Activated CD8-positive, alpha-beta T cell treated with anti-CD3 and anti-CD28 coated beads for 36 hours (primary cell): ENCODE results near the gene CAT. TPM values are rescaled to one million over a fixed set of nuclear protein-coding genes. Genes with fewer than 3 reads are reported as not detected.

Experiments used
- ATAC-seq: fragments of 200-7000 bp; cut with Tn5 transposase; one replicate; pipeline ENCODE4 v1.10.0; 2021; ENCODE audit warnings: mild to moderate bottlenecking, moderate library complexity
- CTCF ChIA-PET: fragments of 350-600 bp; sonication (Branson Sonifier 250); formaldehyde crosslinking; loops from one replicate; lab custom pipeline; 2021; ENCODE audit warnings: antibody characterized with exemption; lab: Charles Lee
- POLR2A ChIA-PET: fragments of 350-600 bp; sonication (Branson Sonifier 250); formaldehyde crosslinking; loops from one replicate; lab custom pipeline; 2021; ENCODE audit warnings: antibody characterized with exemption; lab: Charles Lee
- DNase-seq: peaks from one replicate; pipeline ENCODE4 v3.0.0-alpha.2; 2020
- H3K27ac Mint-ChIP-seq: one replicate; pipeline ENCODE4 v1.8.0; 2021; ENCODE audit warnings: mild to moderate bottlenecking, mixed read lengths
- H3K27me3 Mint-ChIP-seq: one replicate; pipeline ENCODE4 v1.8.0; 2021; ENCODE audit warnings: mixed read lengths
- H3K36me3 Mint-ChIP-seq: one replicate; pipeline ENCODE4 v1.8.0; 2021; ENCODE audit warnings: low read depth, mixed read lengths
- H3K4me1 Mint-ChIP-seq: one replicate; pipeline ENCODE4 v1.8.0; 2021; ENCODE audit warnings: low read depth, mixed read lengths
- H3K4me3 Mint-ChIP-seq: one replicate; pipeline ENCODE4 v1.8.0; 2021; ENCODE audit warnings: mild to moderate bottlenecking, moderate library complexity, mixed read lengths
- H3K9me3 Mint-ChIP-seq: one replicate; pipeline ENCODE4 v1.8.0; 2021; ENCODE audit warnings: mixed read lengths
- CTCF ChIP-seq: fragments of 200-600 bp; IDR thresholded peaks from one replicate; pipeline ENCODE4 v1.8.0; 2022; ENCODE audit warnings: antibody characterized with exemption, mild to moderate bottlenecking
- intact Hi-C: fragments of 100-400 bp; cut with micrococcal nuclease; formaldehyde crosslinking; loops from one replicate; pipeline ENCODE4 v1.10.0; 2022
- total RNA-seq, 2 experiments: library from RNA; stranded (reverse); gene quantifications; one replicate each; pipeline ENCODE4 v1.2.3, GENCODE V29; 2021

CAT gene
- total RNA-seq, 2 experiments from 2014 or later = 23.9 to 24.8 TPM

- intact Hi-C loops = no loop called here
- peak overlapping the region; percentile 87 for H3K4me3 Mint-ChIP-seq
- no peak for ATAC-seq
Measured at GRCh38 chr11:34437224-34438125, 1.3 kb upstream of the CAT start.

GRCh38 chr11:34439610-34440198 lies 970 bp downstream of the CAT start:
- TF ChIP-seq CTCF = no peak
- POLR2A ChIA-PET = interaction anchor here (1.2 kb wide), 1 partner anchor 37 kb away, joined by 4 read pairs; no protein-coding TSS in a partner anchor
- DNase-seq (no peak), ATAC-seq (no peak)
- Mint-ChIP-seq H3K4me3 (peak overlapping the region; percentile 87), H3K27ac (peak overlapping the region; percentile 92), H3K36me3 (peaks cover 2% of the 10 kb centered on the region), H3K4me1 (peaks cover 26% of the 10 kb centered on the region), H3K27me3 (no peaks in the 10 kb centered on the region), H3K9me3 (no peaks in the 10 kb centered on the region)
- CTCF ChIA-PET = interaction anchor here (0.6 to 1.4 kb wide), 2 partner anchors 29 to 72 kb away, joined by 4 to 6 read pairs; no protein-coding TSS in a partner anchor
- intact Hi-C loops = no loop called here

More at GRCh38 chr11:34437224-34438125, 1.3 kb upstream of the CAT start:
- CTCF ChIA-PET = interaction anchor here (0.9 to 2.1 kb wide), 6 partner anchors 9 to 441 kb away, joined by 3 to 10 read pairs (median 4); partner anchors contain the start of gene ABTB2
- no peak for TF ChIP-seq CTCF
- Mint-ChIP-seq H3K36me3 (peaks cover 2% of the 10 kb centered on the region), H3K4me1 (peaks cover 12% of the 10 kb centered on the region), H3K27ac (no peak overlapping the region), H3K27me3 (no peaks in the 10 kb centered on the region), H3K9me3 (no peaks in the 10 kb centered on the region)
- POLR2A ChIA-PET = interaction anchor here (0.8 to 1.5 kb wide), 2 partner anchors 11 to 702 kb away, joined by 3 to 4 read pairs; partner anchors contain the start of gene CD44
- DNase-seq = no peak

GRCh38 chr11:34441814-34442213 lies 3.1 kb downstream of the CAT start:
- no peak overlapping the region for H3K27ac Mint-ChIP-seq
- TF ChIP-seq CTCF = no peak
- POLR2A ChIA-PET = no interaction called here
- DNase-seq (no peak), ATAC-seq (no peak)
- peaks cover 28% of the 10 kb centered on the region for H3K4me1 Mint-ChIP-seq
- no peaks in the 10 kb centered on the region for H3K9me3 Mint-ChIP-seq
- H3K36me3 Mint-ChIP-seq = peaks cover 2% of the 10 kb centered on the region
- H3K27me3 Mint-ChIP-seq = no peaks in the 10 kb centered on the region
- CTCF ChIA-PET = interaction anchor here (1.5 kb wide), 1 partner anchor 26 kb away, joined by 6 read pairs; no protein-coding TSS in a partner anchor
- H3K4me3 Mint-ChIP-seq = no peak overlapping the region
- intact Hi-C loops = no loop called here

GRCh38 chr11:34443136-34443535 lies 4.4 kb downstream of the CAT start:
- ChIA-PET CTCF (no interaction called here), POLR2A (no interaction called here)
- Mint-ChIP-seq H3K36me3 (peaks cover 4% of the 10 kb centered on the region), H3K4me1 (peaks cover 38% of the 10 kb centered on the region), H3K27ac (no peak overlapping the region), H3K27me3 (no peaks in the 10 kb centered on the region), H3K9me3 (no peaks in the 10 kb centered on the region), H3K4me3 (no peak overlapping the region)
- ATAC-seq (no peak), DNase-seq (no peak)
- intact Hi-C loops = no loop called here
- no peak for TF ChIP-seq CTCF
